AG09309 (cell line): Measurements from ENCODE around the gene BORA.
A peak's percentile ranks its signal among the peaks of the same experiment; 100 is the strongest.
"Not testable (repeated sequence)": the region's sequence is repeated elsewhere in the genome, so short reads cannot be mapped to it uniquely, and the experiment has no call there.

ENCODE experiments used
- DNase-seq: peaks from one replicate; pipeline ENCODE4 v3.0.0-alpha.2; 2010; ENCODE audit warnings: low read depth
- H3K4me3 ChIP-seq: 2 replicates; pipeline ENCODE4 v1.5.1; 2011; ENCODE audit warnings: mild to moderate bottlenecking, low read depth, low read length, moderate library complexity; ENCODE audit not compliant: control insufficient read depth
- TF ChIP-seq, protein P1 (sequence below): IDR thresholded peaks from 2 replicates; pipeline ENCODE4 v1.5.1; 2011; ENCODE audit warnings: mild to moderate bottlenecking, low read depth, low read length, inconsistent platforms; ENCODE audit not compliant: insufficient read depth, control insufficient read depth; ENCODE audit errors: missing control alignments

BORA gene

DNA sequence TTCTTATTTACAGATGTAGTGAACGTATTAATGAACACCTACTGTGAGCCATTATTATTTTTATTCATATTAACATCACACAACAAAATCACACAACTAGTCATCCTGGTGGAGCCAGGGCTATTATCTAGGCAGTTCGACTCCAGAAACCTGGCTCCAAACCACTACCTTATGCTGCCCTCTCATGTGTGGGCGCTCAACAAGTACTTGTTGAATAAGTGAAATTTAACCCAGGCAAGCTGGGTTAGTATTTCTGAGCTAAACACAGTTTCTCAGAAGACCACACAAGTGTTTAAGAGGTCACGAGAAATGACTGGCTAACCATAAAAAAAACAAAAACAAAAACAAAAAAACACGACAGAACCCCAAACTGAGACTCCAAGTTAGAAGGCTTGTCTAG lies 33.9 kb upstream of the BORA start:
- TF ChIP-seq, protein P1, sequence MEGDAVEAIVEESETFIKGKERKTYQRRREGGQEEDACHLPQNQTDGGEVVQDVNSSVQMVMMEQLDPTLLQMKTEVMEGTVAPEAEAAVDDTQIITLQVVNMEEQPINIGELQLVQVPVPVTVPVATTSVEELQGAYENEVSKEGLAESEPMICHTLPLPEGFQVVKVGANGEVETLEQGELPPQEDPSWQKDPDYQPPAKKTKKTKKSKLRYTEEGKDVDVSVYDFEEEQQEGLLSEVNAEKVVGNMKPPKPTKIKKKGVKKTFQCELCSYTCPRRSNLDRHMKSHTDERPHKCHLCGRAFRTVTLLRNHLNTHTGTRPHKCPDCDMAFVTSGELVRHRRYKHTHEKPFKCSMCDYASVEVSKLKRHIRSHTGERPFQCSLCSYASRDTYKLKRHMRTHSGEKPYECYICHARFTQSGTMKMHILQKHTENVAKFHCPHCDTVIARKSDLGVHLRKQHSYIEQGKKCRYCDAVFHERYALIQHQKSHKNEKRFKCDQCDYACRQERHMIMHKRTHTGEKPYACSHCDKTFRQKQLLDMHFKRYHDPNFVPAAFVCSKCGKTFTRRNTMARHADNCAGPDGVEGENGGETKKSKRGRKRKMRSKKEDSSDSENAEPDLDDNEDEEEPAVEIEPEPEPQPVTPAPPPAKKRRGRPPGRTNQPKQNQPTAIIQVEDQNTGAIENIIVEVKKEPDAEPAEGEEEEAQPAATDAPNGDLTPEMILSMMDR: no peak
- no peak for DNase-seq
- H3K4me3 ChIP-seq: no peak overlapping the region

- TF ChIP-seq, protein P1: no peak
- no peak overlapping the region for H3K4me3 ChIP-seq
- no peak for DNase-seq
Measured at GRCh38 chr13:72694314-72694713, 33.4 kb upstream of the BORA start.

DNA sequence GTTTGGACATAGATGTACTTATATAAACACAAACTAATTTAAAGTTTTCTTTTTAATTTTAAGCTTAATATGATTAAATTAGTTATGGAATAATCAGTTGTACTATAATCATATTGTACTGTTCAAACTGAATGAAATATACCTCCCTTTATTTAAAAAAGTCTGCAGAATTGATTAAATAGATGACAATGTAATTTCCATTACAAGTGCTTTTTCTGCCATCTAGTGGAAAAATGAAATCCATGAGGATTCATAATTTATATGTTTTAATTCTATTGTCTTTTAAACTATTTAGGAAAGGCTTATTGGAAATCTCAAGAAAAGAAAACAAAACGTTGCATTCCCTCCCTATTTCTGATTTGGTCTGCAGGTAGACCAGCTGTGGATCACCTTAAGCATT lies 31.1 kb upstream of the BORA start:
- TF ChIP-seq, protein P1: no peak
- no peak for DNase-seq
- H3K4me3 ChIP-seq: no peak overlapping the region

- H3K4me3 ChIP-seq: no peak overlapping the region
- TF ChIP-seq, protein P1: no peak
- DNase-seq: no peak
Measured at GRCh38 chr13:72698164-72698563, 29.6 kb upstream of the BORA start.

- no peak overlapping the region for H3K4me3 ChIP-seq
- no peak for DNase-seq
- TF ChIP-seq, protein P1: no peak
Measured at GRCh38 chr13:72700509-72700908, 27.2 kb upstream of the BORA start.

DNA sequence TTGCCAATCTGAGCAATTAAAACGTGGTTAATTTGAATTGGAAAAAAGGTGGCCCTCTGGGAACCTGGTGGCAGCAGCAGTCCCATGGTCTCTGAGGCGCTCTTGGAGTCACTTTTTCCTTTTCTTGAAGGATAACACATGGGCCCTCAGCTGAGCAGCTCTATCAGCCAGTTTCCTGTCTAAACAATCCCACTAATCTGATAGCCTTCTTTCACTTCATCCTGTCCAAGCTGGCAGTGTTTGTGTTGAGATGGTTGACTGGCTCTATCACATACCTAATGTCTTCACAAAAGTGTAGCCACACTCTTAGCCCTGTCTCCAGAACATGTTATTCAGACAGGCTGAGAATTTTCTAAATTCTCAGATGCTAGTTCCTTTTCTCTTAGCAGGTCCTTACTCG lies 10.9 kb upstream of the BORA start:
- H3K4me3 ChIP-seq: no peak overlapping the region
- DNase-seq: no peak
- TF ChIP-seq, protein P1: no peak

DNA sequence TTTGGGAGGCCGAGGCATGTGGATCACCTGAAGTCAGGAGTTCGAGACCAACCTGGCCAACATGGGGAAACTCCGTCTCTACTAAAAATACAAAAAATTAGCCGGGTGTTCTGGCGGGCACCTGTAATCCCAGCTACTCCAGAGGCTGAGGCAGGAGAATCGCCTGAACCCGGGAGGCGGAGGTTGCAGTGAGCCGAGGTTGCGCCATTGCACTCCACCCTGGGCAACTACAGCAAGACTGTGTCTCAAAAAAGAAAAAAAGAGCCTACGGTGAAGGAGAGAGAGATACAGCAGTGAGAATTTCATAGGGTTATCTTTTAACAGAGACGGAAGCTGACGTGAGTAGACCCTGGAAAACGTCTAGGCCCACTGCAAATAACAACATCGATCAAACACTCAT lies 1.5 kb upstream of the BORA start:
- H3K4me3 ChIP-seq: peak overlapping the region; percentile 14
- DNase-seq: not testable (repeated sequence)
